ENCODE measurements around the gene SLC6A6.

GRCh38 chr3:14404186-14404585 lies 1.8 kb downstream of the SLC6A6 start:
- TF ChIP-seq POLR2A (IDR thresholded peaks at IDR 0.05; ENCODE audit: low read depth, low read length) (no peak), TAF1 (IDR thresholded peaks at IDR 0.05; ENCODE audit: low read depth, low read length) (no peak)
